Caco-2 (cell line): ENCODE data around the gene ADGRL1. TPM values are rescaled to one million over a fixed set of nuclear protein-coding genes. Genes with fewer than 3 reads are reported as not detected.

ENCODE experiments used
- BruUV-seq: library from RNA; stranded (reverse); fragments of 400-500 nt; replicated peaks from 2 replicates; lab custom pipeline; 2021; lab: Mats Ljungman, UMichigan
- CTCF ChIA-PET: fragments of 300-600 bp; sonication (Branson Sonifier 250); formaldehyde crosslinking; loops from one replicate; lab custom pipeline; 2022; ENCODE audit warnings: antibody characterized with exemption; lab: Charles Lee
- POLR2A ChIA-PET: fragments of 300-600 bp; sonication (Branson Sonifier 250); formaldehyde crosslinking; loops from one replicate; lab custom pipeline; 2022; ENCODE audit warnings: antibody characterized with exemption; lab: Charles Lee
- DNase-seq, 2 experiments: peaks; one replicate each; pipeline versions ENCODE4 v3.0.0 to v3.0.0-alpha.2; 2020 to 2022
- H3K27me3 ChIP-seq: replicated peaks from 2 replicates; pipeline ENCODE4 v1.6.0; 2011; ENCODE audit warnings: low read length; ENCODE audit not compliant: control insufficient read depth, insufficient read depth
- H3K36me3 ChIP-seq: 2 replicates; pipeline ENCODE4 v1.5.1; 2011; ENCODE audit warnings: low read length; ENCODE audit not compliant: control insufficient read depth, insufficient read depth
- H3K4me1 ChIP-seq: fragments of 250-450 bp; sonication (Bioruptor Pico); 2 replicates; pipeline ENCODE4 v1.5.1; 2020; ENCODE audit warnings: mild to moderate bottlenecking
- H3K4me3 ChIP-seq: 2 replicates; pipeline ENCODE4 v1.5.1; 2011; ENCODE audit warnings: low read depth, mild to moderate bottlenecking, control low read depth, low read length
- H3K9me3 ChIP-seq: fragments of 250-450 bp; sonication (Bioruptor Pico); 2 replicates; pipeline ENCODE4 v1.5.1; 2020; ENCODE audit warnings: mild to moderate bottlenecking, moderate library complexity
- H3K27ac Mint-ChIP-seq: one replicate; pipeline ENCODE4 v1.8.0; 2022; ENCODE audit warnings: mixed read lengths; ENCODE audit not compliant: unreplicated experiment
- H3K27me3 Mint-ChIP-seq: one replicate; pipeline ENCODE4 v1.8.0; 2022; ENCODE audit warnings: mixed read lengths; ENCODE audit not compliant: insufficient read depth, unreplicated experiment
- H3K36me3 Mint-ChIP-seq: one replicate; pipeline ENCODE4 v1.8.0; 2022; ENCODE audit warnings: mild to moderate bottlenecking, mixed read lengths; ENCODE audit not compliant: insufficient read depth, unreplicated experiment
- H3K4me1 Mint-ChIP-seq: one replicate; pipeline ENCODE4 v1.8.0; 2022; ENCODE audit warnings: low read depth, mixed read lengths; ENCODE audit not compliant: unreplicated experiment
- H3K4me3 Mint-ChIP-seq: one replicate; pipeline ENCODE4 v1.8.0; 2022; ENCODE audit warnings: mild to moderate bottlenecking, moderate library complexity, mixed read lengths; ENCODE audit not compliant: unreplicated experiment
- H3K9me3 Mint-ChIP-seq: one replicate; pipeline ENCODE4 v1.8.0; 2022; ENCODE audit warnings: mixed read lengths; ENCODE audit not compliant: unreplicated experiment
- CTCF ChIP-seq, 2 experiments: fragments of 200-600 bp in 1 of 2; IDR thresholded peaks; 1 replicate in 1 of 2; 2 replicates in 1 of 2; pipeline versions ENCODE4 v1.5.1 to v1.8.0; 2011 to 2022; ENCODE audit warnings: antibody characterized with exemption in 1 of 2, control low read depth in 1 of 2, inconsistent platforms in 1 of 2, low read depth in 1 of 2, low read length in 1 of 2, mild to moderate bottlenecking in 1 of 2, moderate library complexity in 1 of 2; ENCODE audit not compliant: insufficient read depth in 1 of 2, severe bottlenecking in 1 of 2, unreplicated experiment in 1 of 2
- intact Hi-C: fragments of 100-400 bp; cut with micrococcal nuclease; formaldehyde crosslinking; loops from one replicate; pipeline ENCODE4 v1.10.0; 2022; ENCODE audit not compliant: unreplicated experiment
- total RNA-seq: library from RNA; stranded (reverse); gene quantifications from 2 replicates; pipeline ENCODE4 v1.2.3, GENCODE V29; 2022

The ADGRL1 gene
- total RNA-seq, 1 experiment from 2014 or later, result 17.6 TPM

- H3K4me1 Mint-ChIP-seq, result no peaks in the 10 kb centered on the region
- TF ChIP-seq CTCF (IDR thresholded peaks at IDR 0.05; ENCODE audit: insufficient read depth in 1 of 2, low read depth in 1 of 2, low read length in 1 of 2, severe bottlenecking in 1 of 2, unreplicated experiment in 1 of 2), result no peak
- H3K4me3 Mint-ChIP-seq, result no peak overlapping the region
- H3K36me3 Mint-ChIP-seq, result no peaks in the 10 kb centered on the region
- H3K9me3 Mint-ChIP-seq, result no peaks in the 10 kb centered on the region
- H3K27me3 Mint-ChIP-seq, result no peaks in the 10 kb centered on the region
- no peak for DNase-seq
- intact Hi-C loops, result no loop called here
- Histone ChIP-seq H3K27me3 (no peaks in the 10 kb centered on the region), H3K9me3 (no peaks in the 10 kb centered on the region), H3K4me1 (no peaks in the 10 kb centered on the region), H3K4me3 (no peak overlapping the region), H3K36me3 (no peaks in the 10 kb centered on the region)
- H3K27ac Mint-ChIP-seq, result no peak overlapping the region
- ChIA-PET CTCF (no interaction called here), POLR2A (interaction anchor here (0.8 kb wide), 1 partner anchor 31 kb away, joined by 3 read pairs; the partner anchor contains the start of gene ASF1B)
- BruUV-seq, result no TSS peak
Observed at GRCh38 chr19:14166999-14167575, 38.9 kb downstream of the ADGRL1 start.

- BruUV-seq, result no TSS peak
- Mint-ChIP-seq H3K4me1 (no peaks in the 10 kb centered on the region), H3K27ac (no peak overlapping the region), H3K27me3 (no peaks in the 10 kb centered on the region), H3K9me3 (no peaks in the 10 kb centered on the region), H3K4me3 (no peak overlapping the region), H3K36me3 (no peaks in the 10 kb centered on the region)
- H3K4me3 ChIP-seq, result no peak overlapping the region
- DNase-seq, result no peak
- H3K4me1 ChIP-seq, result no peaks in the 10 kb centered on the region
- POLR2A ChIA-PET, result no interaction called here
- no peaks in the 10 kb centered on the region for H3K36me3 ChIP-seq
- H3K9me3 ChIP-seq, result no peaks in the 10 kb centered on the region
- CTCF ChIA-PET, result interaction anchor here (0.6 kb wide), 1 partner anchor 200 kb away, joined by 5 read pairs; no protein-coding TSS in a partner anchor
- intact Hi-C loops, result no loop called here
- no peaks in the 10 kb centered on the region for H3K27me3 ChIP-seq
- TF ChIP-seq CTCF (IDR thresholded peaks at IDR 0.05; ENCODE audit: insufficient read depth in 1 of 2, low read depth in 1 of 2, low read length in 1 of 2, severe bottlenecking in 1 of 2, unreplicated experiment in 1 of 2), result no peak
Observed at GRCh38 chr19:14165990-14166830, 39.8 kb downstream of the ADGRL1 start.

GRCh38 chr19:14164724-14165493, 41.1 kb downstream of the ADGRL1 start:
- Mint-ChIP-seq H3K36me3 (no peaks in the 10 kb centered on the region), H3K4me3 (no peak overlapping the region), H3K9me3 (no peaks in the 10 kb centered on the region), H3K4me1 (no peaks in the 10 kb centered on the region), H3K27me3 (no peaks in the 10 kb centered on the region), H3K27ac (no peak overlapping the region)
- Histone ChIP-seq H3K36me3 (no peaks in the 10 kb centered on the region), H3K4me1 (no peaks in the 10 kb centered on the region), H3K9me3 (no peaks in the 10 kb centered on the region), H3K27me3 (no peaks in the 10 kb centered on the region), H3K4me3 (no peak overlapping the region)
- intact Hi-C loops, result no loop called here
- DNase-seq, result no peak
- TF ChIP-seq CTCF (IDR thresholded peaks at IDR 0.05; ENCODE audit: insufficient read depth in 1 of 2, low read depth in 1 of 2, low read length in 1 of 2, severe bottlenecking in 1 of 2, unreplicated experiment in 1 of 2), result no peak
- BruUV-seq, result no TSS peak
- CTCF ChIA-PET, result no interaction called here
- POLR2A ChIA-PET, result no interaction called here
